Measurements from ENCODE around the gene ATP4B. TPM values are rescaled to one million over a fixed set of nuclear protein-coding genes. Genes with fewer than 3 reads are reported as not detected.

Gene ATP4B
- total and polyA plus RNA-seq, 2 of the 8 experiments (the other 6 are each of a cell fraction or from before 2014, with no cell fraction given) = 0.05 TPM; not detected in 1

GRCh38 chr13:113630804-113631203, 27.2 kb downstream of the ATP4B start:
- Histone ChIP-seq H3K4me3 (ENCODE audit: extremely low read depth in 1 of 4, insufficient read depth in 2 of 4, low read depth in 3 of 4, low read length in 4 of 4) (no peak overlapping the region), H3K27me3 (replicated peaks in 1 of 4; ENCODE audit: control insufficient read depth in 3 of 4, extremely low read depth in 1 of 4, insufficient read depth in 3 of 4, low read length in 3 of 4) (no peaks in the 10 kb centered on the region), H2BK20ac (ENCODE audit: low read length) (no peak overlapping the region), H2BK120ac (replicated peaks; ENCODE audit: low read depth, low read length) (no peak overlapping the region), H3K9me3 (ENCODE audit: insufficient read depth in 2 of 2, low read depth in 1 of 2, low read length in 1 of 2) (no peaks in the 10 kb centered on the region), H3K36me3 (ENCODE audit: control insufficient read depth in 2 of 4, insufficient read depth in 4 of 4, low read length in 3 of 4) (peaks cover 2 to 32% (median 19%) of the 10 kb centered on the region in 4 experiments; a peak in 7 of 8 replicates), H2BK12ac (ENCODE audit: low read depth, low read length) (no peak overlapping the region), H3K79me1 (ENCODE audit: low read depth, low read length) (peaks cover 13% of the 10 kb centered on the region), H3K27ac (ENCODE audit: low read depth, low read length) (no peak overlapping the region), H4K91ac (replicated peaks; ENCODE audit: insufficient read length, low read length) (no peak overlapping the region), H3K23ac (ENCODE audit: insufficient read length) (no peak overlapping the region), H3K9ac (replicated peaks in 1 of 4; ENCODE audit: extremely low read depth in 1 of 4, low read depth in 3 of 4, low read length in 3 of 4) (no peak overlapping the region), H3K56ac (replicated peaks; ENCODE audit: insufficient read length, low read depth, low read length) (no peak overlapping the region), H4K5ac (ENCODE audit: insufficient read length, low read depth, low read length) (no peak overlapping the region), H2AK5ac (ENCODE audit: low read depth, low read length) (no peak overlapping the region), H3K4ac (replicated peaks; ENCODE audit: insufficient read length, low read depth, low read length) (no peak overlapping the region), H3K23me2 (ENCODE audit: low read depth, low read length) (no peaks in the 10 kb centered on the region), H3K18ac (ENCODE audit: extremely low read depth, low read length) (no peak overlapping the region), H4K8ac (ENCODE audit: extremely low read depth, insufficient read depth, low read length) (no peak overlapping the region), H3K4me1 (replicated peaks in 1 of 4; ENCODE audit: control insufficient read depth in 3 of 4, insufficient read depth in 4 of 4, low read length in 3 of 4) (no peaks in the 10 kb centered on the region), H4K20me1 (replicated peaks in 1 of 2; ENCODE audit: control insufficient read depth in 1 of 2, insufficient read depth in 2 of 2, low read length in 2 of 2) (peaks cover 12 to 19% of the 10 kb centered on the region in 2 experiments), H3K14ac (ENCODE audit: insufficient read length) (no peak overlapping the region), H3K4me2 (ENCODE audit: insufficient read depth in 1 of 2, low read depth in 2 of 2, low read length in 2 of 2) (no peak overlapping the region), H2BK15ac (ENCODE audit: low read length) (no peak overlapping the region), H2AFZ (ENCODE audit: low read length) (no peak overlapping the region), H2BK5ac (ENCODE audit: low read depth, low read length) (no peak overlapping the region), H3K79me2 (ENCODE audit: control insufficient read depth in 1 of 2, insufficient read depth in 2 of 2, low read length in 2 of 2) (peaks cover 0 to 22% of the 10 kb centered on the region in 2 experiments; a peak in 2 of 4 replicates)
- ChIA-PET CTCF (ENCODE audit: partially characterized antibody) (interaction anchor here (1.0 kb wide), 1 partner anchor 10 kb away, joined by 5 read pairs; no protein-coding TSS in a partner anchor), POLR2A (ENCODE audit: partially characterized antibody) (no interaction called here)
- DNase-seq (ENCODE audit: low read depth in 1 of 2, low spot score in 2 of 2) (no peak), FAIRE-seq (no peak)
- 98% methylated on average over 6 of the region's 6 CpGs; no CpG with 5 or more reads in 1 of the 2 experiments for WGBS, 2 experiments (ENCODE audit: extremely low coverage in 1 of 2, insufficient coverage in 1 of 2, insufficient read length in 1 of 2, insufficient replicate concordance in 2 of 2, low coverage in 1 of 2, low lambda C conversion rate in 2 of 2, missing lambda C conversion rate in 1 of 2)
- TF ChIP-seq HDAC2 (IDR thresholded peaks at IDR 0.05; ENCODE audit: borderline replicate concordance in 1 of 2, low read depth in 2 of 2, low read length in 2 of 2) (no peak), BACH1 (IDR thresholded peaks at IDR 0.05; ENCODE audit: low read length) (no peak), TBP (IDR thresholded peaks at IDR 0.05; ENCODE audit: low read depth, low read length) (no peak), POU5F1 (IDR thresholded peaks at IDR 0.05; ENCODE audit: low read depth, low read length) (no peak), EZH2 (IDR thresholded peaks at IDR 0.05; ENCODE audit: low read depth, low read length, severe bottlenecking) (no peak), ATF2 (IDR thresholded peaks at IDR 0.05; ENCODE audit: low read length) (no peak), MAFK (IDR thresholded peaks at IDR 0.05; ENCODE audit: low read depth, low read length) (no peak), JUND (IDR thresholded peaks at IDR 0.05; ENCODE audit: low read length) (no peak), ATF3 (IDR thresholded peaks at IDR 0.05; ENCODE audit: insufficient read depth, low read depth, low read length) (no peak), SIX5 (IDR thresholded peaks at IDR 0.05; ENCODE audit: low read depth, low read length) (no peak), RFX5 (IDR thresholded peaks at IDR 0.05; ENCODE audit: borderline replicate concordance, low read depth, low read length) (no peak), EGR1 (IDR thresholded peaks at IDR 0.05; ENCODE audit: borderline replicate concordance, low read depth, low read length) (no peak)

Data from H1 (cell line).